NCI-H446 treated with DMSO at 0.1 percent for 48 hours (cell line): ENCODE data around the gene PAX5.
"Not testable (repeated sequence)": the region's sequence is repeated elsewhere in the genome, so short reads cannot be mapped to it uniquely, and the experiment has no call there.

Experiments
- DNase-seq: peaks from one replicate; lab custom pipeline; 2025; lab: John Stamatoyannopoulos, UW

Gene PAX5

GRCh38 chr9:36877239-36877638 lies 156.8 kb downstream of the PAX5 start:
- no peak for DNase-seq

- no peak for DNase-seq
Measured at GRCh38 chr9:36876056-36876455, 158.0 kb downstream of the PAX5 start.

GRCh38 chr9:36874921-36875320 lies 159.1 kb downstream of the PAX5 start:
- peak; percentile 24 for DNase-seq

- no peak for DNase-seq
Measured at GRCh38 chr9:36874261-36874660, 159.8 kb downstream of the PAX5 start.

- peak; percentile 16 for DNase-seq
Measured at GRCh38 chr9:36873247-36873875, 160.7 kb downstream of the PAX5 start.

- no peak for DNase-seq
Measured at GRCh38 chr9:36872641-36873040, 161.4 kb downstream of the PAX5 start.

- DNase-seq: no peak
Measured at GRCh38 chr9:36871606-36872005, 162.5 kb downstream of the PAX5 start.

GRCh38 chr9:36870960-36871359 lies 163.1 kb downstream of the PAX5 start:
- DNase-seq: peak; percentile 64

GRCh38 chr9:36869605-36870004 lies 164.5 kb downstream of the PAX5 start:
- DNase-seq: not testable (repeated sequence)

GRCh38 chr9:36868586-36869282 lies 165.3 kb downstream of the PAX5 start:
- DNase-seq: no peak

- no peak for DNase-seq
Measured at GRCh38 chr9:36867672-36868471, 166.2 kb downstream of the PAX5 start.

GRCh38 chr9:36867241-36867640 lies 166.8 kb downstream of the PAX5 start:
- no peak for DNase-seq

GRCh38 chr9:36866840-36867239 lies 167.2 kb downstream of the PAX5 start:
- no peak for DNase-seq

- DNase-seq: no peak
Measured at GRCh38 chr9:36865731-36866635, 168.1 kb downstream of the PAX5 start.

- no peak for DNase-seq
Measured at GRCh38 chr9:36864491-36865410, 169.3 kb downstream of the PAX5 start.

- DNase-seq: no peak
Measured at GRCh38 chr9:36862206-36863145, 171.6 kb downstream of the PAX5 start.

GRCh38 chr9:36861528-36862205 lies 172.4 kb downstream of the PAX5 start:
- DNase-seq: no peak

- no peak for DNase-seq
Measured at GRCh38 chr9:36858805-36859375, 175.2 kb downstream of the PAX5 start.
